ENCODE data around the gene FBXO31. TPM values are rescaled to one million over a fixed set of nuclear protein-coding genes. Genes with fewer than 3 reads are reported as not detected.

FBXO31 gene
- total and polyA plus RNA-seq, 9 of the 15 experiments (the other 6 are each of a cell fraction or from before 2014, with no cell fraction given): 0.18 to 33.3 (median 10.9) TPM

- TF ChIP-seq, protein P1, sequence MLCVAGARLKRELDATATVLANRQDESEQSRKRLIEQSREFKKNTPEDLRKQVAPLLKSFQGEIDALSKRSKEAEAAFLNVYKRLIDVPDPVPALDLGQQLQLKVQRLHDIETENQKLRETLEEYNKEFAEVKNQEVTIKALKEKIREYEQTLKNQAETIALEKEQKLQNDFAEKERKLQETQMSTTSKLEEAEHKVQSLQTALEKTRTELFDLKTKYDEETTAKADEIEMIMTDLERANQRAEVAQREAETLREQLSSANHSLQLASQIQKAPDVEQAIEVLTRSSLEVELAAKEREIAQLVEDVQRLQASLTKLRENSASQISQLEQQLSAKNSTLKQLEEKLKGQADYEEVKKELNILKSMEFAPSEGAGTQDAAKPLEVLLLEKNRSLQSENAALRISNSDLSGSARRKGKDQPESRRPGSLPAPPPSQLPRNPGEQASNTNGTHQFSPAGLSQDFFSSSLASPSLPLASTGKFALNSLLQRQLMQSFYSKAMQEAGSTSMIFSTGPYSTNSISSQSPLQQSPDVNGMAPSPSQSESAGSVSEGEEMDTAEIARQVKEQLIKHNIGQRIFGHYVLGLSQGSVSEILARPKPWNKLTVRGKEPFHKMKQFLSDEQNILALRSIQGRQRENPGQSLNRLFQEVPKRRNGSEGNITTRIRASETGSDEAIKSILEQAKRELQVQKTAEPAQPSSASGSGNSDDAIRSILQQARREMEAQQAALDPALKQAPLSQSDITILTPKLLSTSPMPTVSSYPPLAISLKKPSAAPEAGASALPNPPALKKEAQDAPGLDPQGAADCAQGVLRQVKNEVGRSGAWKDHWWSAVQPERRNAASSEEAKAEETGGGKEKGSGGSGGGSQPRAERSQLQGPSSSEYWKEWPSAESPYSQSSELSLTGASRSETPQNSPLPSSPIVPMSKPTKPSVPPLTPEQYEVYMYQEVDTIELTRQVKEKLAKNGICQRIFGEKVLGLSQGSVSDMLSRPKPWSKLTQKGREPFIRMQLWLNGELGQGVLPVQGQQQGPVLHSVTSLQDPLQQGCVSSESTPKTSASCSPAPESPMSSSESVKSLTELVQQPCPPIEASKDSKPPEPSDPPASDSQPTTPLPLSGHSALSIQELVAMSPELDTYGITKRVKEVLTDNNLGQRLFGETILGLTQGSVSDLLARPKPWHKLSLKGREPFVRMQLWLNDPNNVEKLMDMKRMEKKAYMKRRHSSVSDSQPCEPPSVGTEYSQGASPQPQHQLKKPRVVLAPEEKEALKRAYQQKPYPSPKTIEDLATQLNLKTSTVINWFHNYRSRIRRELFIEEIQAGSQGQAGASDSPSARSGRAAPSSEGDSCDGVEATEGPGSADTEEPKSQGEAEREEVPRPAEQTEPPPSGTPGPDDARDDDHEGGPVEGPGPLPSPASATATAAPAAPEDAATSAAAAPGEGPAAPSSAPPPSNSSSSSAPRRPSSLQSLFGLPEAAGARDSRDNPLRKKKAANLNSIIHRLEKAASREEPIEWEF (CRISPR knock-in tag; IDR thresholded peaks at IDR 0.05): no peak
- no peak for TF ChIP-seq ZNF174 (CRISPR knock-in tag; IDR thresholded peaks at IDR 0.05)
- TF ChIP-seq SMARCA4 (IDR thresholded peaks at IDR 0.05): peak; percentile 61
- TF ChIP-seq, protein P2, sequence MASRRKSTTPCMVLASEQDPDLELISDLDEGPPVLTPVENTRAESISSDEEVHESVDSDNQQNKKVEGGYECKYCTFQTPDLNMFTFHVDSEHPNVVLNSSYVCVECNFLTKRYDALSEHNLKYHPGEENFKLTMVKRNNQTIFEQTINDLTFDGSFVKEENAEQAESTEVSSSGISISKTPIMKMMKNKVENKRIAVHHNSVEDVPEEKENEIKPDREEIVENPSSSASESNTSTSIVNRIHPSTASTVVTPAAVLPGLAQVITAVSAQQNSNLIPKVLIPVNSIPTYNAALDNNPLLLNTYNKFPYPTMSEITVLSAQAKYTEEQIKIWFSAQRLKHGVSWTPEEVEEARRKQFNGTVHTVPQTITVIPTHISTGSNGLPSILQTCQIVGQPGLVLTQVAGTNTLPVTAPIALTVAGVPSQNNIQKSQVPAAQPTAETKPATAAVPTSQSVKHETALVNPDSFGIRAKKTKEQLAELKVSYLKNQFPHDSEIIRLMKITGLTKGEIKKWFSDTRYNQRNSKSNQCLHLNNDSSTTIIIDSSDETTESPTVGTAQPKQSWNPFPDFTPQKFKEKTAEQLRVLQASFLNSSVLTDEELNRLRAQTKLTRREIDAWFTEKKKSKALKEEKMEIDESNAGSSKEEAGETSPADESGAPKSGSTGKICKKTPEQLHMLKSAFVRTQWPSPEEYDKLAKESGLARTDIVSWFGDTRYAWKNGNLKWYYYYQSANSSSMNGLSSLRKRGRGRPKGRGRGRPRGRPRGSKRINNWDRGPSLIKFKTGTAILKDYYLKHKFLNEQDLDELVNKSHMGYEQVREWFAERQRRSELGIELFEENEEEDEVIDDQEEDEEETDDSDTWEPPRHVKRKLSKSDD (conservative IDR thresholded peaks at IDR 0.05; ENCODE audit: low read length): no peak; the same call in 1 of the 2 replicates
- TF ChIP-seq PHF21A (IDR thresholded peaks at IDR 0.05; ENCODE audit: borderline replicate concordance, low read depth): no peak
- TF ChIP-seq ZNF551 (CRISPR knock-in tag; IDR thresholded peaks at IDR 0.05): no peak
- no peak for TF ChIP-seq WHSC1 (IDR thresholded peaks at IDR 0.05; ENCODE audit: low read length)
- peak; percentile 70 to 77 for TF ChIP-seq NRF1 (conservative IDR thresholded peaks at IDR 0.05 in 1 of 2, IDR thresholded peaks at IDR 0.05 in 1 of 2)
- no peak for TF ChIP-seq ZNF76 (CRISPR knock-in tag; IDR thresholded peaks at IDR 0.05; ENCODE audit: borderline replicate concordance)
- 0 out of 4 replicates have a peak, but pooled peaks of 1 of the 2 experiments have one; percentile 19 for TF ChIP-seq MLLT1 (IDR thresholded peaks at IDR 0.05)
- no peak for TF ChIP-seq ZNF316 (IDR thresholded peaks at IDR 0.05)
- peak; percentile 95 for TF ChIP-seq PCBP1 (IDR thresholded peaks at IDR 0.05; ENCODE audit: low read depth, low read length, poor library complexity, severe bottlenecking)
- TF ChIP-seq RAD21 (CRISPR knock-in tag; conservative IDR thresholded peaks at IDR 0.05 in 1 of 2, IDR thresholded peaks at IDR 0.05 in 1 of 2): peak; percentile 46 to 69
- TF ChIP-seq, protein P3, sequence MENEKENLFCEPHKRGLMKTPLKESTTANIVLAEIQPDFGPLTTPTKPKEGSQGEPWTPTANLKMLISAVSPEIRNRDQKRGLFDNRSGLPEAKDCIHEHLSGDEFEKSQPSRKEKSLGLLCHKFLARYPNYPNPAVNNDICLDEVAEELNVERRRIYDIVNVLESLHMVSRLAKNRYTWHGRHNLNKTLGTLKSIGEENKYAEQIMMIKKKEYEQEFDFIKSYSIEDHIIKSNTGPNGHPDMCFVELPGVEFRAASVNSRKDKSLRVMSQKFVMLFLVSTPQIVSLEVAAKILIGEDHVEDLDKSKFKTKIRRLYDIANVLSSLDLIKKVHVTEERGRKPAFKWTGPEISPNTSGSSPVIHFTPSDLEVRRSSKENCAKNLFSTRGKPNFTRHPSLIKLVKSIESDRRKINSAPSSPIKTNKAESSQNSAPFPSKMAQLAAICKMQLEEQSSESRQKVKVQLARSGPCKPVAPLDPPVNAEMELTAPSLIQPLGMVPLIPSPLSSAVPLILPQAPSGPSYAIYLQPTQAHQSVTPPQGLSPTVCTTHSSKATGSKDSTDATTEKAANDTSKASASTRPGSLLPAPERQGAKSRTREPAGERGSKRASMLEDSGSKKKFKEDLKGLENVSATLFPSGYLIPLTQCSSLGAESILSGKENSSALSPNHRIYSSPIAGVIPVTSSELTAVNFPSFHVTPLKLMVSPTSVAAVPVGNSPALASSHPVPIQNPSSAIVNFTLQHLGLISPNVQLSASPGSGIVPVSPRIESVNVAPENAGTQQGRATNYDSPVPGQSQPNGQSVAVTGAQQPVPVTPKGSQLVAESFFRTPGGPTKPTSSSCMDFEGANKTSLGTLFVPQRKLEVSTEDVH (IDR thresholded peaks at IDR 0.05; ENCODE audit: low read depth, partially characterized antibody): peak; percentile 46
Observed at GRCh38 chr16:87316923-87317749, 66.4 kb downstream of the FBXO31 start, which contains the start of gene C16orf95 (continued).

All from K562 (cell line).